T-helper 22 cell (primary cell): ENCODE measurements around the gene AGPAT3.

Experiments used
- DNase-seq: peaks from one replicate; pipeline ENCODE4 v3.0.0-alpha.2; 2020; ENCODE audit warnings: low read depth

Gene AGPAT3

DNA sequence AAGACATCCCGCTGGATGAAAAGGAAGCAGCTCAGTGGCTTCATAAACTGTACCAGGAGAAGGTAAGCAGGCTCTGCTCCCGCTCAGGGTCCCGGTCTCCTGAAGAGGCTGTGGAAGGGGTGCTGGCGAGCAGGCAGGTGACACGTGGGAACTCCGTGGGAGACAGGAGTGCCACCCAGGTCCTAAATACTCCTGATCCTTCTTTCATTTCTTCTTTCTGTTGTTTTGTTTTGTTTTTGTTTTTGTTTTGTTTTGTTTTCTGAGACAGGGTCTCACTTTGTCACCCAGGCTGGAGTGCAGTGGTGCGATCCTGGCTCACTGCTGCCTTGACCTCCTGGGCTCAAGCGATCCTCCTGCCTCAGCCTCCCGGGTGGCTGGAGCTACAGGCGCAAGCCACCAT is 113.0 kb downstream of the AGPAT3 start:
- DNase-seq = no peak

- no peak for DNase-seq
Observed at GRCh38 chr21:43979654-43980053, 114.6 kb downstream of the AGPAT3 start.

DNA sequence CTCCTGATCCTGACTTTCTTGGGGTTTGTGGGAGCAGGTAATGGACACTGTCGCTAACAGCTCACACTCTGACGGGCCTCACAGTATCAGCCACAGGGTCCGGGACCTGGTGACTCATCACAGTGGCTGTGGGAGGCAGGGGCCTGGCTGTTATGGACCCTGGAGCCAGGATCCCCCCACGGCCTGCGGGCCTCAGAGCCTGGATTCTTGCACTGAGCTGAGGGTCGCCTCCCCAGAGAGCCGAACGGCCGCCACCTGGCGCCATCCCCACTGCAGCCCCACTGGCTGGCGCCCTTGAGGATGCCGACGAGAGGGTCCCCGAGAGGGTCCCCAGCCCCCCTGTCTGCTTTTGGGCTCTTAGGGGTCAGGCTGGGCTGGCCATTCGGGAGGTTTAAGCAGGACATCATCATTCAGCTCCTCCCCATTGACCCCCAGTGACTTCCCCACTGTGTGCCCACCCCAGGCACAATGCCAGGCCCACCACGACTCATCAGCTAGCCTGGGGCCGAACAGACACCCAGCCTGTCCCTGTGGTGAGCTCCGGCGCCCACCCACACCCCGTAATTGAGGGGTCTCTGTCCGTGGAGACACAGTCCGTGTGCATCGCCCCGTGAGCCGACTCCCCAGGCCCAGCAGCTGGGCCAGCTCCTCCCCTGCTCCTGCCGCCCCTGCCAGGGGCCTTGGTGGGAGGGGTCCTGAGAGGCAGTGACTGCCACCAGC is 116.3 kb downstream of the AGPAT3 start:
- DNase-seq = no peak

- DNase-seq = no peak
Observed at GRCh38 chr21:43981871-43982210, 116.8 kb downstream of the AGPAT3 start.

DNA sequence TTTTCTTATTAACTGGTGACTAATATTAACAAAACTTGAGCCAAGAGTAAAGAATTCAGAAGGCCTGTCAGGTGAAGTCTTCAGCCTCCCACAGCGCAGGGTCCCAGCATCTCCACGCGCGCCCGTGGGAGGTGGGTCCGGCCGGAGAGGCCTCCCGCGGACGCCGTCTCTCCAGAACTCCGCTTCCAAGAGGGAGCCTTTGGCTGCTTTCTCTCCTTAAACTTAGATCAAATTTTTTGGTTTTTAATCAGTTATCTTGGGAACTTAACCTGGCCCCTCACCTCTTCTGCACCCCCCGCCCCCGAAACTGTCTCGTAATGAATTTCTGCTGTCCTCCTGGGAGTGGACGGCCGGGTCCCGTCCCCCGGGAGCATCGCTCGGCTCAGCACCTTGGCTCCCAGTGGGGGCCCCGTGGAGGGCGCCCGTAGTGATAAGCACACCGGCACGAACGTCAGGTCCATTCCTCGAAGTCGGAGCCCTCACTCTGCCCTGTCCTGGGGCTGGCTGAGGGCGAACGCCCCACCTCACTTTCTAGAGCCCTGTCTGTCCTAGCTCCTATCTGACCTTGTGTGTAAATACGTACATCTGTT is 117.6 kb downstream of the AGPAT3 start:
- no peak for DNase-seq

- no peak for DNase-seq
Observed at GRCh38 chr21:43983390-43983789, 118.4 kb downstream of the AGPAT3 start.

- no peak for DNase-seq
Observed at GRCh38 chr21:43983860-43984420, 118.9 kb downstream of the AGPAT3 start.

DNA sequence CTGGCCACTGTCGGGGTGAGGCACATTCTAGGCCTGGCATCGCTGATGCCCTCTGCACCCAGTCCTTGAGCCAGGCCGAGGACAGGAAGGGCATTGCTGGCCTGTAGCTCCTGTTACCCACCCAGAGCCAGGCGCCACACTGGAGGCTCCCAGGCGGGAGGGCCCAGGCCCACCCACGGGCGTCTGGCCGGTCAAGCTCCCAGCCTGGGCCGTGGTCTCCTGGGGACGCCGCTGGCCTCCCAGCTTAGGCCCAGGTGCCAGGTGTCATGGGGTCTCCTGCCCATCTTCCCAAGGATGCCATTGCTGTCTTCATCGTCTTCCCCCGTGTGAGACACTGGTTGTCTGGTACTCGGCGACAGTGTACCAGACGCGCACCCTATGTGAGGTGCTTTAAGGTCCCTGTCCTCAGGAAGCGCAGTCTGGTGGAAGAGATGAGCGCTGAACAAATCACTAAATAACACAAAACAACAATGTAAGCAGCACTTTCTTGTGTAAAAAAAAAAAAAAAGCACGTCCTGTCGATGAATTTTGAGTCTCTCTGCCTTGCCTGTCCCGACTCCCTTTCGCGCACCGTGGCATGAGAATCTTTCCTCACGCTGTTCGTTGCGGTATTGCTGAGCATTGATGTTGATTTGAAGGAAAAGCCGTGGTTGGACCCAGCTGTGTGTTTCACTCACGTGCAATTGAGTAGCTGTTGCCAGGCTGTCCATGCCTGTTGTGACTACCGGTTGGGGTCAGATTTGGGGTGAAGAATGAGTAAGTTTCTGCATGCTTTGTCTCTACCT is 120.1 kb downstream of the AGPAT3 start:
- no peak for DNase-seq

DNA sequence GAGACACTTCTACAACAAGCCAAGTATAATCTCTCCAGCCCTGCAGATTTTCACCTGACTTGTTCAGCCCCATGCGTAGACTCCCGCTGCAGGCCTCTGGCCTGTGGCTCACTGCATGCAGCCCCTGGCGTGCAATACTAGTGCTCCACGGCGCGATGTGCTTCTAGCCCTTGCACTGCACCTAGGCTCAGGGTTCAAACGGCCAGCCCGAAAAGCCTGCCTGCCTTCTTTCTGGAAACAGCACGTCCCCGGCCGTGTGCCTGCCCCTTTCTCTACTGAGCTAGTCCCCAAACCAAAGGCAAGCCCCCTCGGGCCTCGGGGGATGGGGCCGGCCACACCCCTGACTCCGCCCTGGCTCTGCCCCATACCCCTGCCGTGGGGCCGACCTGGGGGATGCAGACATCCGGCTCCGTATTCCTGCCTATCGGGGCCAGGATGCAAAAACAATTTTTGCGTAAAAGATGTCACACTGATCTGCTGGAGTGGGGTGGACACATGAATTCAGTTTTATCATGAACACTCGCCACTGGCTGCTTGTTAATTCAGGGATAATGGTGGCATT is 120.7 kb downstream of the AGPAT3 start:
- DNase-seq = no peak

GRCh38 chr21:43986544-43987451 is 121.8 kb downstream of the AGPAT3 start:
- DNase-seq = no peak

- no peak for DNase-seq
Observed at GRCh38 chr21:43987509-43987908, 122.5 kb downstream of the AGPAT3 start.

DNA sequence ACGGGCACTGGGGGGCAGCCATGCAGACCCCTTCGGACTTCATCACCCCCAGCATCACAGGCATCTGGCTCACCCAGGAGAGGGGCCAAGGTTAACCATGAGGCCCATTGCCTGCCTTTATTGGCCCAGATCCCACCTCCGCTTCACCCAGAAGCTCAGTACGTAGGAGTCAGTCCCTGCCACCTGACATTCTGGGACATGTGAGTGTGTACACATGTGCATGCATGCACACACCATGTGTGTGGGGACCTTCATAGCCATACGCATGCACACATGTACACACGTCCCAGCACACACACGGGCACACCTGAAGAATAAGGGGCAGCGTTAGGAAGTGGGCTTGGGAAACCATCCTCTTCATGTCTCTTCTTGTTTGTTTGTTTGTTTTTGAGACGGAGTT is 123.0 kb downstream of the AGPAT3 start:
- DNase-seq = no peak

- no peak for DNase-seq
Observed at GRCh38 chr21:43988506-43989230, 123.6 kb downstream of the AGPAT3 start.

DNA sequence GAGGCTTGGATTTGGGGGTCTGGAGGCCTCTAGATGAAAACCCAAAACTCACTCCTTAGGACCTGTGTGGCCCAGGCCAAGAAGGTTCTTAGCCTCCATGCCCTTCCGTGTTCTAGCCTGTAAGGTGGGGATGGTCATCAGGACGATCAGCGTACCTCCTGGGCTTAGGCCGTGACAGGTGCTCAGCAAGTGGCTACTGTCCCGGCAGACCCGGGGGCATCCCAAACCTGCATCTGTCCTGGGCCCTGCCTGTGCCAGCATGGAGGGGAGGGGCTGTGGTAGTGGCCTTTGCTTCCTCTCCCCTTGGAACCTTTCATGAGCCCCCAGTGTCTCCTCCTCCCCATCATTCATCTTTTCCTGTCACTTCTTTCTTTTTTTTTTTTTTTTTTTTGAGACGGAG is 124.4 kb downstream of the AGPAT3 start:
- DNase-seq = no peak

DNA sequence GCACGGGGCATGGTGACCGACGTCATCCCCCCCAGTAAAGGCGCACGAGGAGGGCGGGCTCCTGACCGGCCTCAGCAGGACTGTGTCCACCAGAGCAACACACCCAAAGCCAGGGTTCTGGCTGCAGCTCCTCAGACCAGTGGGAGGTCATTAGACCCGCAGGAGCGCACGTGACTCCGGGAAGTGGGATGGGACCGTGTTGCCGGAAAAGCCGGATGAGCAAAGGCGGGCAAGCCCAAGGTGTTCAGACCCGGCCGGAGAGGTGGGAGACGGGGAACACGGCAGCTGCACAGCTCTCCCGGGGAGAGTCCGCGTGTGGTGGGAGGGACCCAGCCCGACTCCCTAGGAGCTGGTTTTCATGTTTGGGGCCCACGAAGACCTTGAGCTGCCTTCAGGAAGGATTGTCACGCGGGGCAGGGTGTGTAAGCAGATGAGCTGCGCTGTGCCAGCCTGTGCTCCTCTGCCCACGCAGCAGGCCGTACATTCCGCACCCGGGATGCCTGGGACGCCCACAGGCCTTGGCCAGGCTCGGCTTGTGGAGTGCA is 126.5 kb downstream of the AGPAT3 start:
- no peak for DNase-seq

DNA sequence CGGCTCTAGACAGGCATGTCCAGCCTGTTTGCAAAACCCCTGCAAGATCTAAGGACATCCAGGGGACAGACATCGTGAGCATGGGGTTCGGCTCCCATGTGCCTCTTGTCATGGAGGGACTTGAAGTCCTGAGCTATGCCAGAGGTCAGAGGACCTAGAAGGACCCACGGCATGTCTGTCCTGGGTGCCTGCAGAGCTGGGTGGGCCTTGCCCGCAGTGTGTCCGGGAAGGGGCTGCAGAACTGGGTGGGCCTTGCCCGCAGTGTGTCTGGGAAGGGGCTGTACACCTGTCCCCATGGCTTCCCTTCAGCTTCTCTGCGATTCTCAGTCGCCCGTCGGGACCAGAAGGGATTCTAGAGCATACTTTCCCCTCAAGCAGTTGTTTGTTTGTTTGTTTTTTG is 127.1 kb downstream of the AGPAT3 start:
- DNase-seq = no peak

DNA sequence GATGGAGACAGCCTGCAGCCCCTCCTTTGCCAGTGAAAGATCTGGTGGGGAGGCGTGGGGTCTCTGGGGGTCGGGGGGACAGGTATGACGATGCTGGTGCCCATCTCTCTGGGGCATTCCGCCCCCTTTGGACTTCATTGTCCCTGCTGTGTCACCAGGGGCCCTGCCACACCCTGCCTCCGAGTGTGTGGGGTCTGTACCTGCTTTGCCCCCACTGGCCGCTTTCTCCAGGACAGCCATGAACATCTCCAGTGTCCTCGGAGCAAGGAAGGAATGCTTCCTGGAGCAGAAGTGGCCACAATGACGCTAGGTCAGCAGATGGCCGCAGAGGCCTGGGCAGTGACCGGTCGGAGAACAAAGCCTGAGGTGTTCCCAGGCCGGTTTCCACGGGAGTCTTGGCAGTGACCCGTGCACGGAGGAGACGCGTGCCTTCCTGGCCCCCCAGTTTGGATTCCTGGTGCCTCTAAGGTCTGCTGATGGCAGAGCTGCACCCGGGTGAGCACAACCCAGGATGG is 128.5 kb downstream of the AGPAT3 start:
- no peak for DNase-seq

GRCh38 chr21:43994085-43994484 is 129.1 kb downstream of the AGPAT3 start:
- no peak for DNase-seq

GRCh38 chr21:43994646-43995045 is 129.6 kb downstream of the AGPAT3 start:
- no peak for DNase-seq

- no peak for DNase-seq
Observed at GRCh38 chr21:43995521-43996105, 130.6 kb downstream of the AGPAT3 start.
